HEK293 (cell line): ENCODE measurements around the gene GBA2.
A peak's percentile ranks its signal among the peaks of the same experiment; 100 is the strongest.

ENCODE experiments used
- CTCF ChIA-PET: fragments of 350-600 bp; formaldehyde crosslinking; extraction: SDS; loops from one replicate; lab custom pipeline; 2021; ENCODE audit warnings: antibody characterized with exemption; lab: Yijun Ruan, JAX
- POLR2A ChIA-PET: fragments of 300-600 bp; formaldehyde crosslinking; extraction: SDS; loops from one replicate; lab custom pipeline; 2020; ENCODE audit warnings: antibody characterized with exemption, inconsistent platforms; lab: Yijun Ruan, JAX
- H3K27ac ChIP-seq: fragments of 200-500 bp; sonication (Bioruptor generic); 2 replicates; pipeline ENCODE4 v1.5.1; 2014; ENCODE audit warnings: low read depth, low read length, control low read depth, inconsistent platforms; ENCODE audit errors: extremely low read depth
- H3K36me3 ChIP-seq, 2 experiments: fragments of 200-500 bp in 1 of 2; sonication (Bioruptor generic) in 1 of 2; 1 replicate in 1 of 2; 2 replicates in 1 of 2; pipeline ENCODE4 v1.5.1; 2014 to 2017; ENCODE audit warnings: inconsistent platforms in 2 of 2, low read length in 2 of 2; ENCODE audit not compliant: control insufficient read depth in 2 of 2, insufficient read depth in 1 of 2
- H3K4me1 ChIP-seq: fragments of 200-500 bp; sonication (Bioruptor generic); 2 replicates; pipeline ENCODE4 v1.5.1; 2014; ENCODE audit warnings: mild to moderate bottlenecking, low read length, inconsistent platforms; ENCODE audit not compliant: control insufficient read depth, insufficient read depth
- H3K4me3 ChIP-seq: 2 replicates; pipeline ENCODE4 v1.5.1; 2011; ENCODE audit warnings: low read depth, mild to moderate bottlenecking, control low read depth, low read length, moderate library complexity
- H3K9me3 ChIP-seq: fragments of 200-500 bp; sonication (Bioruptor generic); 2 replicates; pipeline ENCODE4 v1.5.1; 2014; ENCODE audit warnings: low read depth, low read length, inconsistent platforms; ENCODE audit not compliant: control insufficient read depth, insufficient read depth
- GLI4 ChIP-seq: fragments of 450-650 bp; formaldehyde crosslinking; IDR thresholded peaks from 2 replicates; pipeline ENCODE4 v1.5.1; 2016; ENCODE audit warnings: missing biosample characterization, missing genetic modification characterization
- KLF7 ChIP-seq: fragments of 450-650 bp; formaldehyde crosslinking; IDR thresholded peaks from 2 replicates; pipeline ENCODE4 v1.5.1; 2016; ENCODE audit warnings: missing biosample characterization, missing genetic modification characterization, borderline replicate concordance
- KLF8 ChIP-seq: fragments of 450-650 bp; formaldehyde crosslinking; IDR thresholded peaks from 2 replicates; pipeline ENCODE4 v1.5.1; 2016; ENCODE audit warnings: missing biosample characterization, missing genetic modification characterization
- MYNN ChIP-seq: fragments of 450-650 bp; formaldehyde crosslinking; IDR thresholded peaks from 2 replicates; pipeline ENCODE4 v1.5.1; 2016; ENCODE audit warnings: missing biosample characterization, missing genetic modification characterization, borderline replicate concordance
- PRDM6 ChIP-seq: fragments of 450-650 bp; formaldehyde crosslinking; IDR thresholded peaks from 2 replicates; pipeline ENCODE4 v1.5.1; 2017; ENCODE audit warnings: missing biosample characterization, missing genetic modification characterization
- SCRT2 ChIP-seq: fragments of 450-650 bp; formaldehyde crosslinking; IDR thresholded peaks from 2 replicates; pipeline ENCODE4 v1.5.1; 2016; ENCODE audit warnings: missing biosample characterization, missing genetic modification characterization
- SP7 ChIP-seq: fragments of 450-650 bp; formaldehyde crosslinking; IDR thresholded peaks from 2 replicates; pipeline ENCODE4 v1.5.1; 2016; ENCODE audit warnings: missing biosample characterization, missing genetic modification characterization
- TCF7L2 ChIP-seq: IDR thresholded peaks from 2 replicates; pipeline ENCODE4 v1.6.1; 2011; ENCODE audit warnings: low read depth, mild to moderate bottlenecking, inconsistent platforms, low read length, moderate library complexity, borderline replicate concordance
- TRIM28 ChIP-seq: IDR thresholded peaks from 2 replicates; pipeline ENCODE4 v1.6.1; 2011; ENCODE audit warnings: low read length, control low read depth, borderline replicate concordance
- ZBTB21 ChIP-seq: fragments of 450-650 bp; formaldehyde crosslinking; IDR thresholded peaks from 2 replicates; pipeline ENCODE4 v1.5.1; 2017; ENCODE audit warnings: missing biosample characterization, missing genetic modification characterization
- ZBTB6 ChIP-seq: fragments of 450-650 bp; formaldehyde crosslinking; IDR thresholded peaks from 2 replicates; pipeline ENCODE4 v1.5.1; 2017; ENCODE audit warnings: missing biosample characterization, missing genetic modification characterization
- ZNF169 ChIP-seq: fragments of 450-650 bp; formaldehyde crosslinking; IDR thresholded peaks from 2 replicates; pipeline ENCODE4 v1.5.1; 2016; ENCODE audit warnings: missing biosample characterization, missing genetic modification characterization
- ZNF18 ChIP-seq: fragments of 450-650 bp; formaldehyde crosslinking; IDR thresholded peaks from 2 replicates; pipeline ENCODE4 v1.5.1; 2016; ENCODE audit warnings: missing biosample characterization, missing genetic modification characterization
- ZNF214 ChIP-seq: fragments of 450-650 bp; formaldehyde crosslinking; IDR thresholded peaks from 2 replicates; pipeline ENCODE4 v1.5.1; 2017; ENCODE audit warnings: missing biosample characterization, mild to moderate bottlenecking, missing genetic modification characterization, borderline replicate concordance
- ZNF311 ChIP-seq: fragments of 450-650 bp; formaldehyde crosslinking; IDR thresholded peaks from 2 replicates; pipeline ENCODE4 v1.5.1; 2017; ENCODE audit warnings: missing biosample characterization, missing genetic modification characterization, borderline replicate concordance
- ZNF501 ChIP-seq: fragments of 450-650 bp; formaldehyde crosslinking; IDR thresholded peaks from 2 replicates; pipeline ENCODE4 v1.5.1; 2016; ENCODE audit warnings: missing biosample characterization, missing genetic modification characterization
- ZNF530 ChIP-seq: fragments of 450-650 bp; formaldehyde crosslinking; IDR thresholded peaks from 2 replicates; pipeline ENCODE4 v1.5.1; 2016; ENCODE audit warnings: low read depth, missing biosample characterization, missing genetic modification characterization
- ZNF561 ChIP-seq: fragments of 450-650 bp; IDR thresholded peaks from 2 replicates; pipeline ENCODE4 v1.5.1; 2018; ENCODE audit warnings: missing biosample characterization, missing genetic modification characterization, borderline replicate concordance
- ZNF585B ChIP-seq: fragments of 450-650 bp; formaldehyde crosslinking; IDR thresholded peaks from 2 replicates; pipeline ENCODE4 v1.5.1; 2016; ENCODE audit warnings: missing biosample characterization, missing genetic modification characterization
- ZNF837 ChIP-seq: fragments of 450-650 bp; formaldehyde crosslinking; IDR thresholded peaks from 2 replicates; pipeline ENCODE4 v1.5.1; 2016; ENCODE audit warnings: missing biosample characterization, missing genetic modification characterization
- TF ChIP-seq, protein P1 (sequence below): fragments of 450-650 bp; formaldehyde crosslinking; optimal IDR thresholded peaks from 2 replicates; pipeline ENCODE3; 2016; ENCODE audit warnings: missing biosample characterization, mild to moderate bottlenecking, missing genetic modification characterization
- TF ChIP-seq, protein P2 (sequence below): fragments of 450-650 bp; formaldehyde crosslinking; IDR thresholded peaks from 2 replicates; pipeline ENCODE4 v1.5.1; 2016; ENCODE audit warnings: missing biosample characterization, missing genetic modification characterization

GBA2 gene

DNA sequence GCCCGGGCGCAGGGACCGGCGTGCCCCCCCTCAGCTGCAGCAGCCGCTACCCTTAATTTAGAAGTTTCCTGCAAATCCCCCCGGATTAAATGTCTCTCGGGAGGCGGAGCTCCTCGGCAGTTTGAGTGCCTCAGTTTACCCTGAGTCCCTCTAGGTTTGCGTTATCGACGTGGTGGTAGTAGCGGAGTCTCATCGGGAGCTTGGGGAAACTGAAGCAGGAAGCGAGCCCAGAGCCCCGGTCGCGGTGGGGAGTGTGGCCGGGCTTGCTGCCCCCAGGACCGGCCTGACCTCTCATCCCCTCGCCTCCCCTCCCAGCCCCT is 58.8 kb downstream of the GBA2 start:
- peaks cover 3% of the 10 kb centered on the region; the same call in 1 of the 2 replicates for H3K4me1 ChIP-seq

GRCh38 chr9:35689542-35690293 is 59.3 kb downstream of the GBA2 start, which contains the start of gene TPM2:
TSS of gene TPM2 (minus strand) at chr9:35689925. CDS start at chr9:35689817, 108 bp downstream.
- ChIA-PET CTCF (interaction anchor here (0.7 to 9.0 kb wide), 3 partner anchors 29 to 42 kb away, joined by 3 to 157 read pairs (median 13); partner anchors contain the start of genes ARHGEF39, CCDC107 and RMRP), POLR2A (interaction anchor here (0.5 to 2.9 kb wide), 8 partner anchors 25 to 73 kb away, joined by 3 to 23 read pairs (median 9); partner anchors contain the start of genes ARHGEF39, CCDC107, CREB3 and RMRP)
- peak within 1 kb of the TSS; percentile 56; the same call in 1 of the 2 replicates for H3K27ac ChIP-seq
- peaks cover 3% of the 10 kb centered on the region; the same call in 1 of the 2 replicates for H3K4me1 ChIP-seq
- no peak for TF ChIP-seq TCF7L2
- peak; percentile 35; the same call in 1 of the 2 replicates for TF ChIP-seq KLF8
- no peak for TF ChIP-seq SCRT2 (tag by site-specific recombination)
- no peak for TF ChIP-seq PRDM6 (tag by site-specific recombination)
- no peak for TF ChIP-seq ZNF311 (tag by site-specific recombination)
- no peak for TF ChIP-seq TRIM28
- TF ChIP-seq ZNF561, result no peak
- peaks cover 0 to 10% of the 10 kb centered on the region in 2 experiments; a peak in 1 of 3 replicates for H3K36me3 ChIP-seq
- peak within 1 kb of the TSS; percentile 58 for H3K4me3 ChIP-seq
- no peaks in the 10 kb centered on the region for H3K9me3 ChIP-seq

More for the DNA sequence above, 58.8 kb downstream of the GBA2 start:
- Histone ChIP-seq H3K4me3 (peak overlapping the region; percentile 58), H3K27ac (no peak overlapping the region), H3K36me3 (peaks cover 0 to 4% of the 10 kb centered on the region in 2 experiments; a peak in 1 of 3 replicates), H3K9me3 (no peaks in the 10 kb centered on the region)
- ChIA-PET CTCF (interaction anchor here (0.7 to 9.0 kb wide), 5 partner anchors 25 to 86 kb away, joined by 3 to 157 read pairs (median 3); partner anchors contain the start of genes ARHGEF39, CCDC107 and RMRP), POLR2A (interaction anchor here (0.7 to 2.9 kb wide), 11 partner anchors 10 to 342 kb away, joined by 3 to 23 read pairs (median 7); partner anchors contain the start of genes ARHGEF39, CCDC107, CREB3 and HRCT1)
- TF ChIP-seq ZNF169 (tag by site-specific recombination) (no peak), ZNF214 (no peak), SP7 (tag by site-specific recombination) (no peak), ZNF501 (no peak), ZBTB6 (tag by site-specific recombination) (no peak), ZNF18 (no peak), KLF7 (tag by site-specific recombination) (no peak), ZNF837 (tag by site-specific recombination) (no peak), ZBTB21 (tag by site-specific recombination) (no peak), MYNN (no peak), ZNF530 (tag by site-specific recombination) (no peak), GLI4 (tag by site-specific recombination) (no peak), ZNF311 (tag by site-specific recombination) (no peak), ZNF585B (tag by site-specific recombination) (no peak)
- TF ChIP-seq, protein P1, sequence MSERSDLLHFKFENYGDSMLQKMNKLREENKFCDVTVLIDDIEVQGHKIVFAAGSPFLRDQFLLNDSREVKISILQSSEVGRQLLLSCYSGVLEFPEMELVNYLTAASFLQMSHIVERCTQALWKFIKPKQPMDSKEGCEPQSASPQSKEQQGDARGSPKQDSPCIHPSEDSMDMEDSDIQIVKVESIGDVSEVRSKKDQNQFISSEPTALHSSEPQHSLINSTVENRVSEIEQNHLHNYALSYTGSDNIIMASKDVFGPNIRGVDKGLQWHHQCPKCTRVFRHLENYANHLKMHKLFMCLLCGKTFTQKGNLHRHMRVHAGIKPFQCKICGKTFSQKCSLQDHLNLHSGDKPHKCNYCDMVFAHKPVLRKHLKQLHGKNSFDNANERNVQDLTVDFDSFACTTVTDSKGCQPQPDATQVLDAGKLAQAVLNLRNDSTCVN (tag by site-specific recombination), result no peak
- TF ChIP-seq, protein P2, sequence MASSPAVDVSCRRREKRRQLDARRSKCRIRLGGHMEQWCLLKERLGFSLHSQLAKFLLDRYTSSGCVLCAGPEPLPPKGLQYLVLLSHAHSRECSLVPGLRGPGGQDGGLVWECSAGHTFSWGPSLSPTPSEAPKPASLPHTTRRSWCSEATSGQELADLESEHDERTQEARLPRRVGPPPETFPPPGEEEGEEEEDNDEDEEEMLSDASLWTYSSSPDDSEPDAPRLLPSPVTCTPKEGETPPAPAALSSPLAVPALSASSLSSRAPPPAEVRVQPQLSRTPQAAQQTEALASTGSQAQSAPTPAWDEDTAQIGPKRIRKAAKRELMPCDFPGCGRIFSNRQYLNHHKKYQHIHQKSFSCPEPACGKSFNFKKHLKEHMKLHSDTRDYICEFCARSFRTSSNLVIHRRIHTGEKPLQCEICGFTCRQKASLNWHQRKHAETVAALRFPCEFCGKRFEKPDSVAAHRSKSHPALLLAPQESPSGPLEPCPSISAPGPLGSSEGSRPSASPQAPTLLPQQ (tag by site-specific recombination), result no peak
